DND-41 (cell line): ENCODE measurements around the gene MOK.
"Not testable (repeated sequence)": the region's sequence is repeated elsewhere in the genome, so short reads cannot be mapped to it uniquely, and the experiment has no call there.

Experiments
- ATAC-seq: fragments of 200-7000 bp; cut with Tn5 transposase; 3 replicates; pipeline ENCODE4 v1.9.1; 2021; ENCODE audit warnings: low read depth; ENCODE audit not compliant: insufficient read depth
- DNase-seq: peaks from one replicate; pipeline ENCODE4 v3.0.0-alpha.2; 2020
- H2AFZ ChIP-seq: 2 replicates; pipeline ENCODE4 v1.6.0; 2012; ENCODE audit warnings: low read depth, low read length
- H3K27ac ChIP-seq: 2 replicates; pipeline ENCODE4 v1.5.1; 2012; ENCODE audit warnings: low read length, inconsistent platforms
- H3K27me3 ChIP-seq: fragments of 200-600 bp; sonication (generic); 2 replicates; pipeline ENCODE4 v1.6.0; 2012; ENCODE audit warnings: low read length, mild to moderate bottlenecking, inconsistent platforms; ENCODE audit not compliant: insufficient read depth, poor library complexity
- H3K36me3 ChIP-seq: 2 replicates; pipeline ENCODE4 v1.5.1; 2012; ENCODE audit warnings: low read length, inconsistent platforms; ENCODE audit not compliant: insufficient read depth
- H3K4me1 ChIP-seq: 2 replicates; pipeline ENCODE4 v1.5.1; 2012; ENCODE audit warnings: mild to moderate bottlenecking, low read length; ENCODE audit not compliant: insufficient read depth
- H3K4me2 ChIP-seq: 2 replicates; pipeline ENCODE4 v1.6.0; 2012; ENCODE audit warnings: mild to moderate bottlenecking, moderate library complexity, low read length, inconsistent platforms; ENCODE audit not compliant: insufficient read depth
- H3K4me3 ChIP-seq, 2 experiments: fragments of 200-600 bp in 1 of 2; shearing (Covaris generic) in 1 of 2; 2 replicates each; pipeline ENCODE4 v1.5.1; 2012 to 2016; ENCODE audit warnings: inconsistent platforms in 2 of 2, low read length in 2 of 2, mild to moderate bottlenecking in 2 of 2, low read depth in 1 of 2, moderate library complexity in 1 of 2
- H3K79me2 ChIP-seq: 2 replicates; pipeline ENCODE4 v1.6.0; 2012; ENCODE audit warnings: low read length, inconsistent platforms; ENCODE audit not compliant: insufficient read depth
- H3K9ac ChIP-seq: 2 replicates; pipeline ENCODE4 v1.6.0; 2012; ENCODE audit warnings: low read depth, mild to moderate bottlenecking, inconsistent platforms, low read length, moderate library complexity
- H3K9me3 ChIP-seq: 2 replicates; pipeline ENCODE4 v1.5.1; 2012; ENCODE audit warnings: low read length, moderate library complexity, mild to moderate bottlenecking, inconsistent platforms; ENCODE audit not compliant: insufficient read depth, severe bottlenecking
- H4K20me1 ChIP-seq: 2 replicates; pipeline ENCODE4 v1.6.0; 2012; ENCODE audit warnings: low read length; ENCODE audit not compliant: insufficient read depth
- EZH2 ChIP-seq: IDR thresholded peaks from 3 replicates; pipeline ENCODE4 v1.6.1; 2012; ENCODE audit warnings: borderline replicate concordance, low read depth, mild to moderate bottlenecking, moderate library complexity, low read length, inconsistent platforms; ENCODE audit not compliant: severe bottlenecking
- TF ChIP-seq, protein P1 (sequence below): IDR thresholded peaks from 2 replicates; pipeline ENCODE4 v1.5.1; 2012; ENCODE audit warnings: borderline replicate concordance, low read length, moderate library complexity, mild to moderate bottlenecking; ENCODE audit not compliant: poor library complexity, severe bottlenecking; ENCODE audit errors: extremely low read depth

MOK gene, protein sequence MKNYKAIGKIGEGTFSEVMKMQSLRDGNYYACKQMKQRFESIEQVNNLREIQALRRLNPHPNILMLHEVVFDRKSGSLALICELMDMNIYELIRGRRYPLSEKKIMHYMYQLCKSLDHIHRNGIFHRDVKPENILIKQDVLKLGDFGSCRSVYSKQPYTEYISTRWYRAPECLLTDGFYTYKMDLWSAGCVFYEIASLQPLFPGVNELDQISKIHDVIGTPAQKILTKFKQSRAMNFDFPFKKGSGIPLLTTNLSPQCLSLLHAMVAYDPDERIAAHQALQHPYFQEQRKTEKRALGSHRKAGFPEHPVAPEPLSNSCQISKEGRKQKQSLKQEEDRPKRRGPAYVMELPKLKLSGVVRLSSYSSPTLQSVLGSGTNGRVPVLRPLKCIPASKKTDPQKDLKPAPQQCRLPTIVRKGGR

DNA sequence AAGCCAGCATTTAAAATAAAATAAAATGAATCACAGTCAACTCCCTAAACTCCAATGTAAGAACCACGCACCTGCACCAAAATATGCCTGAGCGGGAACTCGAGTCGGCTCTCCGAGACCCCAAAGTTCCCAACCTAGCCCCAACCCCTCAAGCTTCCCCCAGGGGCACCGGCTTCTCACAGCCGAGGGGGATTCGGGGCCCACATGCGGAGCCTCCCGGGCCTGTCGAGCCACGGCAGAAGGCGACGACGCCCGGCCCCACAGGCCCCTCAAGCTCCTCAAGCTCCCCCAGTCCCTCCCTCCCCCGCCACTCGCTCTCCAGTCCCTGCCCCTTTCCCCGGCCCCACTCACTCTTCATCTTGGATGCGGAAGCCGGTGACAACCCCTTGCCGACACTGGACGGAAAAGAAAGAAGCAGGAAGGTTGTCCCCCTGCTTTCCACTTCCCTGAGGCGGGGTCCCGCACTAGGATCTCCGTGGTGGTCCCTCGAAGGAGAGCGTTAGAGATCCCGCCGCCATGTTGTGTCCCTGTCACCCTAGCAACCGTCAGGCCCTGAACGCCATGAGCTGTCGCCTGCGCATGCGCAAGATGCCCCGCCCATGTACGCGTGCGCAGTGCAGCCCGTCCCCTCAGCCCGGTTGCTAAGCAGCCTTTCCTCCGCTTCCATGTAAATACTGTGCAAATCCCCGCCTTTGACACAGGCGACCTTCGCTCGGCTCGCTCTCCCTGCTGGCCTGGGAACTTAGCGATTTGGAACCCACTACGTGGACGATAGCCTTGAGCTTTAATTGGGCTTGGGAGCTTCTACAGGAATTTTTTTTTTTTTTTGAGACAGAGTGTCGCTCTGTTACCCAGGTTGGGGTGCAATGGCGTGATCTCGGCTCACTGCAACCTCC, at the start of gene MOK:
Gene MOK (minus strand): TSS at position 554 of the 896 bp plus-strand sequence. CDS start 196 bp downstream, at position 358.
- peak within 1 kb of the TSS; percentile 37 to 75; a peak in 3 of 4 replicates for H3K4me3 ChIP-seq

DNA sequence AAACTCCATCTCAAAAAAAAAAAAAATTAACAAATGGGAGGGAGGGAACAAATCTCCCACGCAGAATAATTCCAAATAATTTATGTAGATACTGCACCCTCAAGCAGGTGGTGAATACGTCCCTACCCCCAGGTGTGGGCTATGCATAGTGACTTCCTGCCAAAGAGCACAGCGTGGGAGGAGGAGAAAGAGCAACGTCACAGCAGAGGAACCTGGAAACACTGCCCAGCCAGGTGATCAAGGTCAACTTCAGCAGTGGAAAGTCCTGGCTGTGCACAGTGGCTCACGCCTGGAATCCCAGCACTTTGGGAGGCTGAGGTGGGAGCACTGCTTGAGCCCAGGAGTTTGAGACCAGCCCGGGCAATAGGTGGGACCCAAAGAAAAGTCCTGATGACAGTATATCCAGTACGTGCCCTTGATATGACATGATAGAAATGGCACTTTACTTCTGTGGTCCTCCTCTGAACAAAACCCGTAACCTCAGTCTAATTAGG, 48.2 kb upstream of the MOK start:
- Histone ChIP-seq H3K36me3 (peaks cover 60% of the 10 kb centered on the region), H2AFZ (no peak overlapping the region), H3K4me2 (no peak overlapping the region), H3K9ac (no peak overlapping the region), H4K20me1 (no peaks in the 10 kb centered on the region), H3K27me3 (no peaks in the 10 kb centered on the region), H3K9me3 (no peaks in the 10 kb centered on the region), H3K27ac (no peak overlapping the region), H3K4me3 (no peak overlapping the region), H3K4me1 (no peaks in the 10 kb centered on the region), H3K79me2 (no peaks in the 10 kb centered on the region)
- TF ChIP-seq EZH2 = no peak
- TF ChIP-seq, protein P1, sequence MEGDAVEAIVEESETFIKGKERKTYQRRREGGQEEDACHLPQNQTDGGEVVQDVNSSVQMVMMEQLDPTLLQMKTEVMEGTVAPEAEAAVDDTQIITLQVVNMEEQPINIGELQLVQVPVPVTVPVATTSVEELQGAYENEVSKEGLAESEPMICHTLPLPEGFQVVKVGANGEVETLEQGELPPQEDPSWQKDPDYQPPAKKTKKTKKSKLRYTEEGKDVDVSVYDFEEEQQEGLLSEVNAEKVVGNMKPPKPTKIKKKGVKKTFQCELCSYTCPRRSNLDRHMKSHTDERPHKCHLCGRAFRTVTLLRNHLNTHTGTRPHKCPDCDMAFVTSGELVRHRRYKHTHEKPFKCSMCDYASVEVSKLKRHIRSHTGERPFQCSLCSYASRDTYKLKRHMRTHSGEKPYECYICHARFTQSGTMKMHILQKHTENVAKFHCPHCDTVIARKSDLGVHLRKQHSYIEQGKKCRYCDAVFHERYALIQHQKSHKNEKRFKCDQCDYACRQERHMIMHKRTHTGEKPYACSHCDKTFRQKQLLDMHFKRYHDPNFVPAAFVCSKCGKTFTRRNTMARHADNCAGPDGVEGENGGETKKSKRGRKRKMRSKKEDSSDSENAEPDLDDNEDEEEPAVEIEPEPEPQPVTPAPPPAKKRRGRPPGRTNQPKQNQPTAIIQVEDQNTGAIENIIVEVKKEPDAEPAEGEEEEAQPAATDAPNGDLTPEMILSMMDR = no peak
- no peak for DNase-seq
- ATAC-seq = no peak

More for the DNA sequence above, at the start of gene MOK:
- Histone ChIP-seq H3K4me1 (peaks cover 12% of the 10 kb centered on the region), H3K9me3 (no peaks in the 10 kb centered on the region), H3K36me3 (no peaks in the 10 kb centered on the region), H3K27me3 (no peaks in the 10 kb centered on the region), H2AFZ (peak within 1 kb of the TSS; percentile 90), H3K4me2 (peak within 1 kb of the TSS; percentile 70), H3K9ac (peak within 1 kb of the TSS; percentile 37), H4K20me1 (no peaks in the 10 kb centered on the region), H3K79me2 (no peaks in the 10 kb centered on the region), H3K27ac (no peak within 1 kb of the TSS)
- ATAC-seq (peak; percentile 96), DNase-seq (peak; percentile 97)
- TF ChIP-seq EZH2 = no peak
- TF ChIP-seq, protein P1 = no peak

DNA sequence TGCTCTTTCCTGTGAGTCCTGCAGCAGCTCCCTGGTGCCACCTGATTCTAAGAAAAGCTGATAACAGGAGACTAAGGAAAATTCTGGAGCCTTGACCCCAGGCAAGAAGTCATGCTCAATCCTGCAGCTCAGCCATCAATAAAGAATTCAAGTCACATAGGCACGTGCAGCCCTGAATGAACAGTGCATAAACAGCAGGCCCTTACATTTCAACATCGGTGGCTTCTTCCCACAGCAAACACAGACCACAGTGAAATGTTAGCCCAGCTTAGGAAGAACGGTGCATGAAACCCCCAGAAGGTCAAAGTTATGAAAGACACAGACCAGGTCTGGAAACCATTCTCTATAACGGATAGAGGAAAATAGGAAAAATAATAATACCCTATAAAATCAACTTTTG, 47.2 kb upstream of the MOK start:
- Histone ChIP-seq H3K27ac (no peak overlapping the region), H3K36me3 (peaks cover 61% of the 10 kb centered on the region), H3K4me1 (no peaks in the 10 kb centered on the region), H2AFZ (no peak overlapping the region), H4K20me1 (no peaks in the 10 kb centered on the region), H3K27me3 (no peaks in the 10 kb centered on the region), H3K9me3 (no peaks in the 10 kb centered on the region), H3K79me2 (no peaks in the 10 kb centered on the region), H3K4me3 (no peak overlapping the region), H3K4me2 (no peak overlapping the region), H3K9ac (no peak overlapping the region)
- ATAC-seq = no peak
- DNase-seq = no peak
- no peak for TF ChIP-seq EZH2
- TF ChIP-seq, protein P1 = no peak

DNA sequence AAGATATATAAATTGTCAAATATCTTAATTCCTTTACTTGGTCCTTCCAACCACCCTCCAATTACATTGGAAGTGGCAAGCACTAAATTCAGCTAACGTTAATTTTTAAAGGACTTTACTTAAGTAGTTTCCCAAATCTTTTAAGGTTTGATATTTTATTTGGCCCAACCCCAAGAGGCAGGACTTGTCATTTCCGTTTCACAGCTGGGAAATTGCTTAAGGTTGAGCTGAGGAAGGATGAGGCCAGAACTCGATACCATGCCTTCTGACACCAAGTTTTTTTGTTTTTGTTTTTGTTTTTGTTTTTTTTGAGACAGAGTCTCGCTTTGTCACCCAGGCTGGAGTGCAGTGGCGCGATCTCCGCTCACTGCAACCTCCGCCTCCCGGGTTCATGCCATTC, 46.6 kb upstream of the MOK start:
- not testable (repeated sequence) for H3K27me3 ChIP-seq, H3K79me2 ChIP-seq, H3K4me1 ChIP-seq, H3K4me2 ChIP-seq, H2AFZ ChIP-seq, H3K27ac ChIP-seq, H3K9me3 ChIP-seq, H3K9ac ChIP-seq, DNase-seq, ATAC-seq, H3K4me3 ChIP-seq, H4K20me1 ChIP-seq
- peaks cover 65% of the 10 kb centered on the region for H3K36me3 ChIP-seq
